Caco-2 (cell line): ENCODE results near the gene CADPS2. TPM values are rescaled to one million over a fixed set of nuclear protein-coding genes. Genes with fewer than 3 reads are reported as not detected.

Experiments
- BruUV-seq: library from RNA; stranded (reverse); fragments of 400-500 nt; replicated peaks from 2 replicates; lab custom pipeline; 2021; lab: Mats Ljungman, UMichigan
- CTCF ChIA-PET: fragments of 300-600 bp; sonication (Branson Sonifier 250); formaldehyde crosslinking; loops from one replicate; lab custom pipeline; 2022; ENCODE audit warnings: antibody characterized with exemption; lab: Charles Lee
- POLR2A ChIA-PET: fragments of 300-600 bp; sonication (Branson Sonifier 250); formaldehyde crosslinking; loops from one replicate; lab custom pipeline; 2022; ENCODE audit warnings: antibody characterized with exemption; lab: Charles Lee
- DNase-seq, 2 experiments: peaks; one replicate each; pipeline versions ENCODE4 v3.0.0 to v3.0.0-alpha.2; 2020 to 2022
- H3K27me3 ChIP-seq: replicated peaks from 2 replicates; pipeline ENCODE4 v1.6.0; 2011; ENCODE audit warnings: low read length; ENCODE audit not compliant: control insufficient read depth, insufficient read depth
- H3K36me3 ChIP-seq: 2 replicates; pipeline ENCODE4 v1.5.1; 2011; ENCODE audit warnings: low read length; ENCODE audit not compliant: control insufficient read depth, insufficient read depth
- H3K4me1 ChIP-seq: fragments of 250-450 bp; sonication (Bioruptor Pico); 2 replicates; pipeline ENCODE4 v1.5.1; 2020; ENCODE audit warnings: mild to moderate bottlenecking
- H3K4me3 ChIP-seq: 2 replicates; pipeline ENCODE4 v1.5.1; 2011; ENCODE audit warnings: low read depth, mild to moderate bottlenecking, control low read depth, low read length
- H3K9me3 ChIP-seq: fragments of 250-450 bp; sonication (Bioruptor Pico); 2 replicates; pipeline ENCODE4 v1.5.1; 2020; ENCODE audit warnings: mild to moderate bottlenecking, moderate library complexity
- H3K27ac Mint-ChIP-seq: one replicate; pipeline ENCODE4 v1.8.0; 2022; ENCODE audit warnings: mixed read lengths; ENCODE audit not compliant: unreplicated experiment
- H3K27me3 Mint-ChIP-seq: one replicate; pipeline ENCODE4 v1.8.0; 2022; ENCODE audit warnings: mixed read lengths; ENCODE audit not compliant: insufficient read depth, unreplicated experiment
- H3K36me3 Mint-ChIP-seq: one replicate; pipeline ENCODE4 v1.8.0; 2022; ENCODE audit warnings: mild to moderate bottlenecking, mixed read lengths; ENCODE audit not compliant: insufficient read depth, unreplicated experiment
- H3K4me1 Mint-ChIP-seq: one replicate; pipeline ENCODE4 v1.8.0; 2022; ENCODE audit warnings: low read depth, mixed read lengths; ENCODE audit not compliant: unreplicated experiment
- H3K4me3 Mint-ChIP-seq: one replicate; pipeline ENCODE4 v1.8.0; 2022; ENCODE audit warnings: mild to moderate bottlenecking, moderate library complexity, mixed read lengths; ENCODE audit not compliant: unreplicated experiment
- H3K9me3 Mint-ChIP-seq: one replicate; pipeline ENCODE4 v1.8.0; 2022; ENCODE audit warnings: mixed read lengths; ENCODE audit not compliant: unreplicated experiment
- intact Hi-C: fragments of 100-400 bp; cut with micrococcal nuclease; formaldehyde crosslinking; loops from one replicate; pipeline ENCODE4 v1.10.0; 2022; ENCODE audit not compliant: unreplicated experiment
- total RNA-seq: library from RNA; stranded (reverse); gene quantifications from 2 replicates; pipeline ENCODE4 v1.2.3, GENCODE V29; 2022
- TF ChIP-seq, protein P1 (sequence below), 2 experiments: fragments of 200-600 bp in 1 of 2; IDR thresholded peaks; 1 replicate in 1 of 2; 2 replicates in 1 of 2; pipeline versions ENCODE4 v1.5.1 to v1.8.0; 2011 to 2022; ENCODE audit warnings: antibody characterized with exemption in 1 of 2, control low read depth in 1 of 2, inconsistent platforms in 1 of 2, low read depth in 1 of 2, low read length in 1 of 2, mild to moderate bottlenecking in 1 of 2, moderate library complexity in 1 of 2; ENCODE audit not compliant: insufficient read depth in 1 of 2, severe bottlenecking in 1 of 2, unreplicated experiment in 1 of 2

The CADPS2 gene
- total RNA-seq, 1 experiment from 2014 or later = 2.7 TPM

GRCh38 chr7:122556873-122557542, 329.3 kb downstream of the CADPS2 start:
- POLR2A ChIA-PET = no interaction called here
- Mint-ChIP-seq H3K4me1 (no peaks in the 10 kb centered on the region), H3K9me3 (no peaks in the 10 kb centered on the region), H3K36me3 (no peaks in the 10 kb centered on the region), H3K27me3 (no peaks in the 10 kb centered on the region), H3K27ac (no peak overlapping the region), H3K4me3 (no peak overlapping the region)
- Histone ChIP-seq H3K4me3 (no peak overlapping the region), H3K9me3 (no peaks in the 10 kb centered on the region), H3K36me3 (no peaks in the 10 kb centered on the region), H3K4me1 (no peaks in the 10 kb centered on the region), H3K27me3 (no peaks in the 10 kb centered on the region)
- TF ChIP-seq, protein P1, sequence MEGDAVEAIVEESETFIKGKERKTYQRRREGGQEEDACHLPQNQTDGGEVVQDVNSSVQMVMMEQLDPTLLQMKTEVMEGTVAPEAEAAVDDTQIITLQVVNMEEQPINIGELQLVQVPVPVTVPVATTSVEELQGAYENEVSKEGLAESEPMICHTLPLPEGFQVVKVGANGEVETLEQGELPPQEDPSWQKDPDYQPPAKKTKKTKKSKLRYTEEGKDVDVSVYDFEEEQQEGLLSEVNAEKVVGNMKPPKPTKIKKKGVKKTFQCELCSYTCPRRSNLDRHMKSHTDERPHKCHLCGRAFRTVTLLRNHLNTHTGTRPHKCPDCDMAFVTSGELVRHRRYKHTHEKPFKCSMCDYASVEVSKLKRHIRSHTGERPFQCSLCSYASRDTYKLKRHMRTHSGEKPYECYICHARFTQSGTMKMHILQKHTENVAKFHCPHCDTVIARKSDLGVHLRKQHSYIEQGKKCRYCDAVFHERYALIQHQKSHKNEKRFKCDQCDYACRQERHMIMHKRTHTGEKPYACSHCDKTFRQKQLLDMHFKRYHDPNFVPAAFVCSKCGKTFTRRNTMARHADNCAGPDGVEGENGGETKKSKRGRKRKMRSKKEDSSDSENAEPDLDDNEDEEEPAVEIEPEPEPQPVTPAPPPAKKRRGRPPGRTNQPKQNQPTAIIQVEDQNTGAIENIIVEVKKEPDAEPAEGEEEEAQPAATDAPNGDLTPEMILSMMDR (IDR thresholded peaks at IDR 0.05; ENCODE audit: insufficient read depth in 1 of 2, low read depth in 1 of 2, low read length in 1 of 2, severe bottlenecking in 1 of 2, unreplicated experiment in 1 of 2) = no peak
- CTCF ChIA-PET = no interaction called here
- BruUV-seq = no TSS peak
- no peak for DNase-seq
- intact Hi-C loops = no loop called here

- POLR2A ChIA-PET = no interaction called here
- H3K36me3 Mint-ChIP-seq = no peaks in the 10 kb centered on the region
Measured at GRCh38 chr7:122556219-122556618, 330.0 kb downstream of the CADPS2 start.

GRCh38 chr7:122553761-122554160, 332.5 kb downstream of the CADPS2 start:
- no peak overlapping the region for H3K27ac Mint-ChIP-seq
- no peaks in the 10 kb centered on the region for H3K4me1 Mint-ChIP-seq
- H3K9me3 Mint-ChIP-seq = no peaks in the 10 kb centered on the region

More at GRCh38 chr7:122556219-122556618, 330.0 kb downstream of the CADPS2 start:
- DNase-seq = no peak
- intact Hi-C loops = no loop called here
- no peak overlapping the region for H3K4me3 Mint-ChIP-seq
- TF ChIP-seq, protein P1 (IDR thresholded peaks at IDR 0.05; ENCODE audit: insufficient read depth in 1 of 2, low read depth in 1 of 2, low read length in 1 of 2, severe bottlenecking in 1 of 2, unreplicated experiment in 1 of 2) = no peak
- no peaks in the 10 kb centered on the region for H3K36me3 ChIP-seq
- BruUV-seq = no TSS peak
- H3K9me3 Mint-ChIP-seq = no peaks in the 10 kb centered on the region
- H3K27ac Mint-ChIP-seq = no peak overlapping the region
- no peaks in the 10 kb centered on the region for H3K4me1 Mint-ChIP-seq
- H3K4me1 ChIP-seq = no peaks in the 10 kb centered on the region
- no peaks in the 10 kb centered on the region for H3K9me3 ChIP-seq
- H3K27me3 Mint-ChIP-seq = no peaks in the 10 kb centered on the region
- CTCF ChIA-PET = no interaction called here
- H3K27me3 ChIP-seq = no peaks in the 10 kb centered on the region
- no peak overlapping the region for H3K4me3 ChIP-seq

More at GRCh38 chr7:122553761-122554160, 332.5 kb downstream of the CADPS2 start:
- no TSS peak for BruUV-seq
- Histone ChIP-seq H3K27me3 (no peaks in the 10 kb centered on the region), H3K9me3 (no peaks in the 10 kb centered on the region), H3K36me3 (no peaks in the 10 kb centered on the region), H3K4me3 (no peak overlapping the region), H3K4me1 (no peaks in the 10 kb centered on the region)
- TF ChIP-seq, protein P1 (IDR thresholded peaks at IDR 0.05; ENCODE audit: insufficient read depth in 1 of 2, low read depth in 1 of 2, low read length in 1 of 2, severe bottlenecking in 1 of 2, unreplicated experiment in 1 of 2) = no peak
- intact Hi-C loops = loop anchor here (5.0 kb wide), 1 partner anchor 334 kb away; the partner anchor contains the start of gene CADPS2
- Mint-ChIP-seq H3K36me3 (no peaks in the 10 kb centered on the region), H3K27me3 (no peaks in the 10 kb centered on the region), H3K4me3 (no peak overlapping the region)
- ChIA-PET POLR2A (no interaction called here), CTCF (no interaction called here)
- DNase-seq = no peak
